Liver (tissue), 9 donors: ENCODE measurements around the gene H1-8. TPM values are rescaled to one million over a fixed set of nuclear protein-coding genes. Genes with fewer than 3 reads are reported as not detected.

Experiments used
- DNase-seq: peaks from one replicate; pipeline ENCODE4 v3.0.0-alpha.2; 2017; ENCODE audit warnings: low spot score
- H3K27ac ChIP-seq, 2 donors: one replicate each; pipeline ENCODE4 v1.7.0; 2013; ENCODE audit warnings: inconsistent platforms in 2 of 2, low read length in 2 of 2, control low read depth in 1 of 2, low read depth in 1 of 2, mild to moderate bottlenecking in 1 of 2
- H3K27me3 ChIP-seq, 4 donors: one replicate each; pipeline versions ENCODE4 v1.6.1 to v1.7.0; 2013; ENCODE audit warnings: low read length in 3 of 4, inconsistent platforms in 1 of 4, mild to moderate bottlenecking in 1 of 4, moderate library complexity in 1 of 4; ENCODE audit not compliant: control insufficient read depth in 4 of 4, insufficient read depth in 4 of 4
- H3K36me3 ChIP-seq, 4 donors: one replicate each; pipeline versions ENCODE4 v1.6.1 to v1.7.0; 2013; ENCODE audit warnings: low read length in 3 of 4, mild to moderate bottlenecking in 3 of 4, low read depth in 1 of 4, moderate library complexity in 1 of 4; ENCODE audit not compliant: control insufficient read depth in 4 of 4, insufficient read depth in 3 of 4
- H3K4me1 ChIP-seq, 4 donors: one replicate each; pipeline versions ENCODE4 v1.6.1 to v1.7.0; 2013; ENCODE audit warnings: low read length in 3 of 4, mild to moderate bottlenecking in 3 of 4, moderate library complexity in 1 of 4; ENCODE audit not compliant: control insufficient read depth in 4 of 4, insufficient read depth in 4 of 4
- H3K4me3 ChIP-seq, 3 donors: one replicate each; pipeline versions ENCODE4 v1.6.1 to v1.7.0; 2013; ENCODE audit warnings: low read length in 3 of 3, control low read depth in 1 of 3, low read depth in 1 of 3, mild to moderate bottlenecking in 1 of 3
- H3K9ac ChIP-seq, 2 donors: one replicate each; pipeline ENCODE4 v1.7.0; 2013; ENCODE audit warnings: low read length in 2 of 2, mild to moderate bottlenecking in 2 of 2, moderate library complexity in 2 of 2, control low read depth in 1 of 2, low read depth in 1 of 2
- H3K9me3 ChIP-seq, 4 donors: one replicate each; pipeline versions ENCODE4 v1.6.1 to v1.7.0; 2013; ENCODE audit warnings: low read length in 3 of 4; ENCODE audit not compliant: control insufficient read depth in 4 of 4
- CTCF ChIP-seq: fragments of 150-350 bp; IDR thresholded peaks from 2 replicates; pipeline ENCODE4 v1.5.1; 2017; ENCODE audit warnings: improper control_type of control experiment, low read depth, low read length; ENCODE audit not compliant: missing input control
- EGR1 ChIP-seq, 2 donors: IDR thresholded peaks; 2 replicates each; pipeline ENCODE4 v1.6.1; 2016 to 2018; ENCODE audit warnings: antibody characterized with exemption in 2 of 2, low read depth in 2 of 2
- FOXA1 ChIP-seq: IDR thresholded peaks from 2 replicates; pipeline ENCODE4 v1.6.1; 2016; ENCODE audit warnings: antibody characterized with exemption
- FOXA2 ChIP-seq: IDR thresholded peaks from 2 replicates; pipeline ENCODE4 v1.6.1; 2016; ENCODE audit warnings: antibody characterized with exemption
- GABPA ChIP-seq, 2 donors: IDR thresholded peaks in 1 of 2; conservative IDR thresholded peaks in 1 of 2; 2 replicates each; pipeline ENCODE4 v1.6.1; 2016; ENCODE audit warnings: antibody characterized with exemption in 2 of 2, mild to moderate bottlenecking in 1 of 2, moderate library complexity in 1 of 2
- HNF4A ChIP-seq, 2 donors: conservative IDR thresholded peaks; 2 replicates each; pipeline ENCODE4 v1.6.1; 2016; ENCODE audit warnings: antibody characterized with exemption in 2 of 2, mild to moderate bottlenecking in 2 of 2
- HNF4G ChIP-seq: IDR thresholded peaks from 2 replicates; pipeline ENCODE4 v1.6.1; 2016; ENCODE audit warnings: antibody characterized with exemption
- JUND ChIP-seq, 2 donors: IDR thresholded peaks; 2 replicates each; pipeline ENCODE4 v1.6.1; 2016; ENCODE audit warnings: antibody characterized with exemption in 2 of 2
- MAX ChIP-seq: IDR thresholded peaks from 2 replicates; pipeline ENCODE4 v1.6.1; 2016; ENCODE audit warnings: antibody characterized with exemption
- NR2F2 ChIP-seq: IDR thresholded peaks from 2 replicates; pipeline ENCODE4 v1.6.1; 2016; ENCODE audit warnings: antibody characterized with exemption
- RAD21 ChIP-seq, 2 donors: IDR thresholded peaks; 2 replicates each; pipeline ENCODE4 v1.6.1; 2016; ENCODE audit warnings: antibody characterized with exemption in 2 of 2, mild to moderate bottlenecking in 2 of 2
- REST ChIP-seq: IDR thresholded peaks from 2 replicates; pipeline ENCODE4 v1.6.1; 2016; ENCODE audit warnings: antibody characterized with exemption, mild to moderate bottlenecking
- RXRA ChIP-seq, 2 donors: IDR thresholded peaks; 2 replicates each; pipeline ENCODE4 v1.6.1; 2017 to 2018; ENCODE audit warnings: antibody characterized with exemption in 2 of 2, mild to moderate bottlenecking in 1 of 2
- SP1 ChIP-seq: IDR thresholded peaks from 2 replicates; pipeline ENCODE4 v1.6.1; 2018; ENCODE audit warnings: antibody characterized with exemption, mild to moderate bottlenecking
- TAF1 ChIP-seq: conservative IDR thresholded peaks from 2 replicates; pipeline ENCODE4 v1.6.1; 2016; ENCODE audit warnings: antibody characterized with exemption, mild to moderate bottlenecking
- YY1 ChIP-seq: IDR thresholded peaks from 2 replicates; pipeline ENCODE4 v1.6.1; 2016; ENCODE audit warnings: antibody characterized with exemption, mild to moderate bottlenecking
- ZBTB33 ChIP-seq: IDR thresholded peaks from 2 replicates; pipeline ENCODE4 v1.6.1; 2016; ENCODE audit warnings: antibody characterized with exemption
- WGBS: extraction: QIAGEN DNeasy Blood & Tissue Kit; methylation state at CpG from one replicate; pipeline ENCODE4 v1.1.7; 2013; 5-methylcytosine and 5-hydroxymethylcytosine counted together
- polyA plus RNA-seq, 2 donors: library from polyadenylated mRNA; stranded (reverse) in 1 of 2; unstranded in 1 of 2; fragments of 200-250 nt in 1 of 2; fragments of >200 nt in 1 of 2; fragmentation: Nextera tagmentation in 1 of 2; extraction: Ambion mirVana in 1 of 2; gene quantifications; one replicate each; pipeline versions ENCODE4 v1.2.1 to v1.2.3, GENCODE V29; 2013 to 2015
- total RNA-seq, 2 donors: library from RNA; depleted of rRNA; stranded (reverse); fragments of >200 nt; gene quantifications; one replicate each; pipeline ENCODE4 v1.2.3, GENCODE V29; 2014
- TF ChIP-seq, protein P1 (sequence below): IDR thresholded peaks from 2 replicates; pipeline ENCODE4 v1.6.1; 2016; ENCODE audit warnings: antibody characterized with exemption
- donor health status: healthy.
- donor health status: healthy.
- donor health status: healthy.
- donor health status: healthy.
- donor health status: healthy.

The H1-8 gene
- total and polyA plus RNA-seq, 4 donors: not detected

DNA sequence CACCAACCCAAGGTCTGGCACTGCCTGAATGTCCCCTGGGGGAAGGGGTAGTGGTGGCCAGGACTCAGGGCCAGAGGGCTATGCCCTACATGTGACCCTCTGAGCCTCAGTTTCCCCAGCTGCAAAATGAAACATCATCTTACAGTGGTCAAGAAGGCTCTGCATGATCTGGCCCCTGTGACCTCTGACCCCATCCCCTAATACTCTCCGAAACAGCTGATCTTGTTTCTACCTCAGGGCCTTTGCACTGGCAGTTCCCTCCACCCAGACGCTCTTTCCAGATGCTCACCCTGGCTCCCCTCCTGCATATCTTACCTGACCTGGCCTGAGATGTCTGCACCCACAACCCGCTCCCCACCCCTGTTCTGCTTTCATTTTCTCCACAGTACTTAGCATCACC is 41.7 kb downstream of the H1-8 start:
- Histone ChIP-seq H3K4me1 (peaks cover 0 to 4% (median 0%) of the 10 kb centered on the region in 4 donors), H3K27ac (no peak overlapping the region), H3K4me3 (no peak overlapping the region), H3K27me3 (no peaks in the 10 kb centered on the region), H3K9ac (no peak overlapping the region), H3K36me3 (peaks cover 0 to 3% (median under 1%) of the 10 kb centered on the region in 4 donors), H3K9me3 (no peaks in the 10 kb centered on the region)
- no peak for TF ChIP-seq CTCF
- no peak for TF ChIP-seq SP1
- TF ChIP-seq GABPA (IDR thresholded peaks at IDR 0.05 in 1 of 2, conservative IDR thresholded peaks at IDR 0.05 in 1 of 2): no peak
- TF ChIP-seq HNF4G: no peak
- no peak for TF ChIP-seq REST
- no peak for TF ChIP-seq EGR1 (IDR thresholded peaks at IDR 0.05; ENCODE audit: low read depth in 2 of 2)
- WGBS: 97% methylated on average over 3 of the region's 3 CpGs
- no peak for DNase-seq

- H3K27ac ChIP-seq: no peak overlapping the region
- 95% methylated on average over 27 of the region's 27 CpGs for WGBS
- H3K9me3 ChIP-seq: no peaks in the 10 kb centered on the region
- H3K27me3 ChIP-seq: no peaks in the 10 kb centered on the region
- peaks cover 0 to 7% (median 0%) of the 10 kb centered on the region in 4 donors for H3K4me1 ChIP-seq
- H3K4me3 ChIP-seq: no peak overlapping the region
- DNase-seq: no peak
- H3K9ac ChIP-seq: no peak overlapping the region
- peaks cover 0 to 3% (median under 1%) of the 10 kb centered on the region in 4 donors for H3K36me3 ChIP-seq
- TF ChIP-seq GABPA (IDR thresholded peaks at IDR 0.05 in 1 of 2, conservative IDR thresholded peaks at IDR 0.05 in 1 of 2) (no peak), FOXA2 (no peak), ZBTB33 (no peak), NR2F2 (no peak), YY1 (no peak), EGR1 (IDR thresholded peaks at IDR 0.05; ENCODE audit: low read depth in 2 of 2) (no peak), SP1 (no peak), RAD21 (IDR thresholded peaks at IDR 0.05) (no peak), RXRA (IDR thresholded peaks at IDR 0.05) (no peak), TAF1 (no peak), JUND (IDR thresholded peaks at IDR 0.05) (no peak), HNF4A (conservative IDR thresholded peaks at IDR 0.05) (no peak), REST (no peak), MAX (no peak), CTCF (no peak), FOXA1 (no peak)
- TF ChIP-seq, protein P1, sequence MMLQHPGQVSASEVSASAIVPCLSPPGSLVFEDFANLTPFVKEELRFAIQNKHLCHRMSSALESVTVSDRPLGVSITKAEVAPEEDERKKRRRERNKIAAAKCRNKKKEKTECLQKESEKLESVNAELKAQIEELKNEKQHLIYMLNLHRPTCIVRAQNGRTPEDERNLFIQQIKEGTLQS: no peak
Observed at GRCh38 chr3:129585949-129586657, 43.1 kb downstream of the H1-8 start.
